Ishikawa (cell line): ENCODE data around the gene RAP2A.

Source experiments
- REST ChIP-seq: IDR thresholded peaks from 2 replicates; pipeline ENCODE4 v1.6.1; 2012; ENCODE audit warnings: low read depth, mild to moderate bottlenecking
- TAF1 ChIP-seq: IDR thresholded peaks from 2 replicates; pipeline ENCODE4 v1.6.1; 2012; ENCODE audit warnings: low read depth, mild to moderate bottlenecking
- USF1 ChIP-seq: IDR thresholded peaks from 2 replicates; pipeline ENCODE4 v1.6.1; 2012

GRCh38 chr13:97483465-97483864, 49.5 kb downstream of the RAP2A start:
- TF ChIP-seq TAF1 (no peak), REST (no peak), USF1 (no peak)
